Activated CD4-positive, alpha-beta T cell treated with anti-CD3 and anti-CD28 coated beads for 36 hours (primary cell): ENCODE results near the gene FREM1. TPM values are rescaled to one million over a fixed set of nuclear protein-coding genes. Genes with fewer than 3 reads are reported as not detected.

Experiments
- ATAC-seq: fragments of 200-7000 bp; cut with Tn5 transposase; one replicate; pipeline ENCODE4 v1.10.0; 2021; ENCODE audit warnings: mild to moderate bottlenecking, moderate library complexity
- CTCF ChIA-PET: fragments of 350-600 bp; sonication (Branson Sonifier 250); formaldehyde crosslinking; loops from one replicate; lab custom pipeline; 2021; ENCODE audit warnings: antibody characterized with exemption; lab: Charles Lee
- POLR2A ChIA-PET: fragments of 350-600 bp; sonication (Branson Sonifier 250); formaldehyde crosslinking; loops from one replicate; lab custom pipeline; 2021; ENCODE audit warnings: antibody characterized with exemption, inconsistent platforms; lab: Charles Lee
- DNase-seq: peaks from one replicate; pipeline ENCODE4 v3.0.0-alpha.2; 2020
- H3K27ac Mint-ChIP-seq: one replicate; pipeline ENCODE4 v1.8.0; 2021; ENCODE audit warnings: mixed read lengths
- H3K27me3 Mint-ChIP-seq: one replicate; pipeline ENCODE4 v1.8.0; 2021; ENCODE audit warnings: mixed read lengths
- H3K36me3 Mint-ChIP-seq: one replicate; pipeline ENCODE4 v1.8.0; 2021; ENCODE audit warnings: low read depth, mixed read lengths
- H3K4me1 Mint-ChIP-seq: one replicate; pipeline ENCODE4 v1.8.0; 2021; ENCODE audit warnings: mixed read lengths
- H3K4me3 Mint-ChIP-seq: one replicate; pipeline ENCODE4 v1.8.0; 2021; ENCODE audit warnings: mild to moderate bottlenecking, moderate library complexity, mixed read lengths
- H3K9me3 Mint-ChIP-seq: one replicate; pipeline ENCODE4 v1.8.0; 2021; ENCODE audit warnings: low read depth, mixed read lengths
- intact Hi-C, 2 experiments: fragments of 100-400 bp; cut with DNase I in 1 of 2; cut with micrococcal nuclease in 1 of 2; formaldehyde crosslinking; loops; one replicate each; pipeline versions ENCODE4 v1.14.2 to v1.15.1; 2022 to 2024; cut with DNase I, micrococcal nuclease
- total RNA-seq, 2 experiments: library from RNA; stranded (reverse); gene quantifications; one replicate each; pipeline ENCODE4 v1.2.3, GENCODE V29; 2021

FREM1 gene
- total RNA-seq, 2 experiments from 2014 or later: not detected

GRCh38 chr9:14831661-14832060, 78.6 kb downstream of the FREM1 start:
- CTCF ChIA-PET: interaction anchor here (1.2 kb wide), 1 partner anchor 63 kb away, joined by 3 read pairs; no protein-coding TSS in a partner anchor
- DNase-seq (no peak), ATAC-seq (no peak)
- no peak overlapping the region for H3K27ac Mint-ChIP-seq
- no peaks in the 10 kb centered on the region for H3K36me3 Mint-ChIP-seq
- intact Hi-C loops: no loop called here
- no peaks in the 10 kb centered on the region for H3K4me1 Mint-ChIP-seq
- H3K4me3 Mint-ChIP-seq: no peak overlapping the region
- no peaks in the 10 kb centered on the region for H3K27me3 Mint-ChIP-seq
- POLR2A ChIA-PET: no interaction called here
- no peaks in the 10 kb centered on the region for H3K9me3 Mint-ChIP-seq

- Mint-ChIP-seq H3K36me3 (no peaks in the 10 kb centered on the region), H3K27me3 (peaks cover 3% of the 10 kb centered on the region), H3K9me3 (no peaks in the 10 kb centered on the region), H3K4me1 (no peaks in the 10 kb centered on the region), H3K27ac (no peak overlapping the region), H3K4me3 (no peak overlapping the region)
- ATAC-seq: no peak
- ChIA-PET CTCF (interaction anchor here (0.6 to 1.2 kb wide), 2 partner anchors 62 to 311 kb away, joined by 3 read pairs; no protein-coding TSS in a partner anchor), POLR2A (no interaction called here)
- no peak for DNase-seq
- intact Hi-C loops: no loop called here
Observed at GRCh38 chr9:14831074-14831473, 79.2 kb downstream of the FREM1 start.

- no peak overlapping the region for H3K27ac Mint-ChIP-seq
- H3K4me1 Mint-ChIP-seq: no peaks in the 10 kb centered on the region
- no peak overlapping the region for H3K4me3 Mint-ChIP-seq
- ATAC-seq (no peak), DNase-seq (no peak)
- POLR2A ChIA-PET: no interaction called here
- CTCF ChIA-PET: no interaction called here
- no peaks in the 10 kb centered on the region for H3K36me3 Mint-ChIP-seq
- intact Hi-C loops: no loop called here
- H3K27me3 Mint-ChIP-seq: peaks cover 6% of the 10 kb centered on the region
- no peaks in the 10 kb centered on the region for H3K9me3 Mint-ChIP-seq
Observed at GRCh38 chr9:14830057-14830456, 80.2 kb downstream of the FREM1 start.

- POLR2A ChIA-PET: no interaction called here
Observed at GRCh38 chr9:14829204-14829603, 81.0 kb downstream of the FREM1 start.

GRCh38 chr9:14827805-14828204, 82.4 kb downstream of the FREM1 start:
- Mint-ChIP-seq H3K4me1 (no peaks in the 10 kb centered on the region), H3K27ac (no peak overlapping the region), H3K27me3 (peaks cover 6% of the 10 kb centered on the region), H3K4me3 (no peak overlapping the region), H3K9me3 (no peaks in the 10 kb centered on the region), H3K36me3 (no peaks in the 10 kb centered on the region)
- DNase-seq: no peak
- CTCF ChIA-PET: interaction anchor here (0.9 kb wide), 1 partner anchor 10 kb away, joined by 3 read pairs; no protein-coding TSS in a partner anchor
- POLR2A ChIA-PET: no interaction called here
- intact Hi-C loops: no loop called here
- no peak for ATAC-seq

More at GRCh38 chr9:14829204-14829603, 81.0 kb downstream of the FREM1 start:
- no peak overlapping the region for H3K4me3 Mint-ChIP-seq
- intact Hi-C loops: no loop called here
- ATAC-seq (no peak), DNase-seq (no peak)
- CTCF ChIA-PET: no interaction called here
- no peaks in the 10 kb centered on the region for H3K9me3 Mint-ChIP-seq
- H3K27me3 Mint-ChIP-seq: peaks cover 6% of the 10 kb centered on the region
- no peaks in the 10 kb centered on the region for H3K4me1 Mint-ChIP-seq
- no peak overlapping the region for H3K27ac Mint-ChIP-seq
- H3K36me3 Mint-ChIP-seq: no peaks in the 10 kb centered on the region

- ChIA-PET POLR2A (no interaction called here), CTCF (no interaction called here)
- H3K27me3 Mint-ChIP-seq: peaks cover 7% of the 10 kb centered on the region
- H3K27ac Mint-ChIP-seq: no peak overlapping the region
- no peaks in the 10 kb centered on the region for H3K36me3 Mint-ChIP-seq
- no peaks in the 10 kb centered on the region for H3K9me3 Mint-ChIP-seq
- intact Hi-C loops: no loop called here
- H3K4me3 Mint-ChIP-seq: no peak overlapping the region
- H3K4me1 Mint-ChIP-seq: no peaks in the 10 kb centered on the region
- DNase-seq (no peak), ATAC-seq (no peak)
Observed at GRCh38 chr9:14824481-14824880, 85.7 kb downstream of the FREM1 start.

GRCh38 chr9:14823800-14824199, 86.4 kb downstream of the FREM1 start:
- intact Hi-C loops: no loop called here
- DNase-seq (no peak), ATAC-seq (no peak)
- Mint-ChIP-seq H3K36me3 (no peaks in the 10 kb centered on the region), H3K4me3 (no peak overlapping the region), H3K27me3 (peaks cover 7% of the 10 kb centered on the region), H3K9me3 (no peaks in the 10 kb centered on the region), H3K4me1 (no peaks in the 10 kb centered on the region), H3K27ac (no peak overlapping the region)
- POLR2A ChIA-PET: no interaction called here
- CTCF ChIA-PET: no interaction called here

GRCh38 chr9:14822666-14823065, 87.6 kb downstream of the FREM1 start:
- Mint-ChIP-seq H3K27ac (no peak overlapping the region), H3K27me3 (peaks cover 7% of the 10 kb centered on the region), H3K4me1 (no peaks in the 10 kb centered on the region), H3K9me3 (no peaks in the 10 kb centered on the region), H3K36me3 (no peaks in the 10 kb centered on the region), H3K4me3 (no peak overlapping the region)
- no peak for ATAC-seq
- no peak for DNase-seq
- intact Hi-C loops: no loop called here
- ChIA-PET CTCF (no interaction called here), POLR2A (no interaction called here)

GRCh38 chr9:14819183-14819582, 91.0 kb downstream of the FREM1 start:
- Mint-ChIP-seq H3K4me3 (no peak overlapping the region), H3K27ac (no peak overlapping the region), H3K9me3 (no peaks in the 10 kb centered on the region), H3K36me3 (no peaks in the 10 kb centered on the region), H3K27me3 (peaks cover 2% of the 10 kb centered on the region), H3K4me1 (no peaks in the 10 kb centered on the region)
- ATAC-seq (no peak), DNase-seq (no peak)
- intact Hi-C loops: no loop called here
- ChIA-PET CTCF (no interaction called here), POLR2A (interaction anchor here (0.5 to 0.6 kb wide), 2 partner anchors 94 to 543 kb away, joined by 3 to 4 read pairs; no protein-coding TSS in a partner anchor)

- Mint-ChIP-seq H3K36me3 (no peaks in the 10 kb centered on the region), H3K4me1 (no peaks in the 10 kb centered on the region), H3K27ac (no peak overlapping the region), H3K27me3 (peaks cover 4% of the 10 kb centered on the region), H3K4me3 (no peak overlapping the region), H3K9me3 (no peaks in the 10 kb centered on the region)
- POLR2A ChIA-PET: no interaction called here
- intact Hi-C loops: no loop called here
- ATAC-seq (no peak), DNase-seq (no peak)
- CTCF ChIA-PET: no interaction called here
Observed at GRCh38 chr9:14814249-14814628, 96.0 kb downstream of the FREM1 start.

- Mint-ChIP-seq H3K9me3 (no peaks in the 10 kb centered on the region), H3K27ac (no peak overlapping the region), H3K36me3 (no peaks in the 10 kb centered on the region), H3K4me1 (no peaks in the 10 kb centered on the region), H3K27me3 (peaks cover 4% of the 10 kb centered on the region), H3K4me3 (no peak overlapping the region)
- DNase-seq (no peak), ATAC-seq (no peak)
- POLR2A ChIA-PET: no interaction called here
- CTCF ChIA-PET: no interaction called here
- intact Hi-C loops: no loop called here
Observed at GRCh38 chr9:14813336-14814248, 96.6 kb downstream of the FREM1 start.

- no peak overlapping the region for H3K27ac Mint-ChIP-seq
- no peak for DNase-seq
- ATAC-seq: peak; percentile 49
Observed at GRCh38 chr9:14812806-14813205, 97.4 kb downstream of the FREM1 start.

More at GRCh38 chr9:14812806-14813205, 97.4 kb downstream of the FREM1 start:
- intact Hi-C loops: no loop called here
- peaks cover 4% of the 10 kb centered on the region for H3K27me3 Mint-ChIP-seq
- H3K4me3 Mint-ChIP-seq: no peak overlapping the region
- no peaks in the 10 kb centered on the region for H3K4me1 Mint-ChIP-seq
- POLR2A ChIA-PET: no interaction called here
- CTCF ChIA-PET: no interaction called here
- no peaks in the 10 kb centered on the region for H3K9me3 Mint-ChIP-seq
- no peaks in the 10 kb centered on the region for H3K36me3 Mint-ChIP-seq
